Cardiac fibroblast (primary cell): ENCODE results near the gene GALM.
"Not testable (repeated sequence)": the region's sequence is repeated elsewhere in the genome, so short reads cannot be mapped to it uniquely, and the experiment has no call there.

Source experiments
- DNase-seq, 2 donors: peaks; one replicate each; pipeline versions ENCODE4 v3.0.0 to v3.0.0-alpha.2; 2010; ENCODE audit warnings: low read depth in 2 of 2
- H3K4me3 ChIP-seq, 2 donors: replicated peaks in 1 of 2; 1 replicate in 1 of 2; 2 replicates in 1 of 2; pipeline ENCODE4 v1.5.1; 2011; ENCODE audit warnings: low read depth in 2 of 2, low read length in 2 of 2, mild to moderate bottlenecking in 2 of 2, moderate library complexity in 1 of 2
- TF ChIP-seq, protein P1 (sequence below): IDR thresholded peaks from one replicate; pipeline ENCODE4 v1.5.1; 2011; ENCODE audit warnings: low read depth, mild to moderate bottlenecking, low read length, inconsistent platforms

GALM gene

DNA sequence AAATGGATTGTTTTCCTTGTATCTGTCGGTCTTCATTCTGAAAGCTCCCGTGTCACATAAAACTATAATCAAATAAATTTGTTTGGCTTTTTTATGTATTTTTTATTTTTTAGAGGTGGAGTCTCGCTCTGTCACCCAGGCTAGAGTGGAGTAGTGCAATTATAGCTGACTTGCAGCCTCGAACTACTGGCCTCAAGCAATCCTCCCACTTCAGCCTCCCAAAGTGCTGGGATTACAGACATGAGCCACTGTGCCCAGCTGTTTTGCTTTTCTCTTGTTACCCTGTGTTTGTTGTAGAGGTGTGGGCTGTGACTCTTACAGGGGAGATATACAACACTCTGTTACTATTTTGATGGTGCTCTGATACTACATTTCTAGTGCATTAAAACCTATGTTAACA is 2.2 kb downstream of the GALM start:
- TF ChIP-seq, protein P1, sequence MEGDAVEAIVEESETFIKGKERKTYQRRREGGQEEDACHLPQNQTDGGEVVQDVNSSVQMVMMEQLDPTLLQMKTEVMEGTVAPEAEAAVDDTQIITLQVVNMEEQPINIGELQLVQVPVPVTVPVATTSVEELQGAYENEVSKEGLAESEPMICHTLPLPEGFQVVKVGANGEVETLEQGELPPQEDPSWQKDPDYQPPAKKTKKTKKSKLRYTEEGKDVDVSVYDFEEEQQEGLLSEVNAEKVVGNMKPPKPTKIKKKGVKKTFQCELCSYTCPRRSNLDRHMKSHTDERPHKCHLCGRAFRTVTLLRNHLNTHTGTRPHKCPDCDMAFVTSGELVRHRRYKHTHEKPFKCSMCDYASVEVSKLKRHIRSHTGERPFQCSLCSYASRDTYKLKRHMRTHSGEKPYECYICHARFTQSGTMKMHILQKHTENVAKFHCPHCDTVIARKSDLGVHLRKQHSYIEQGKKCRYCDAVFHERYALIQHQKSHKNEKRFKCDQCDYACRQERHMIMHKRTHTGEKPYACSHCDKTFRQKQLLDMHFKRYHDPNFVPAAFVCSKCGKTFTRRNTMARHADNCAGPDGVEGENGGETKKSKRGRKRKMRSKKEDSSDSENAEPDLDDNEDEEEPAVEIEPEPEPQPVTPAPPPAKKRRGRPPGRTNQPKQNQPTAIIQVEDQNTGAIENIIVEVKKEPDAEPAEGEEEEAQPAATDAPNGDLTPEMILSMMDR = no peak
- H3K4me3 ChIP-seq = no peak overlapping the region
- DNase-seq = no peak

DNA sequence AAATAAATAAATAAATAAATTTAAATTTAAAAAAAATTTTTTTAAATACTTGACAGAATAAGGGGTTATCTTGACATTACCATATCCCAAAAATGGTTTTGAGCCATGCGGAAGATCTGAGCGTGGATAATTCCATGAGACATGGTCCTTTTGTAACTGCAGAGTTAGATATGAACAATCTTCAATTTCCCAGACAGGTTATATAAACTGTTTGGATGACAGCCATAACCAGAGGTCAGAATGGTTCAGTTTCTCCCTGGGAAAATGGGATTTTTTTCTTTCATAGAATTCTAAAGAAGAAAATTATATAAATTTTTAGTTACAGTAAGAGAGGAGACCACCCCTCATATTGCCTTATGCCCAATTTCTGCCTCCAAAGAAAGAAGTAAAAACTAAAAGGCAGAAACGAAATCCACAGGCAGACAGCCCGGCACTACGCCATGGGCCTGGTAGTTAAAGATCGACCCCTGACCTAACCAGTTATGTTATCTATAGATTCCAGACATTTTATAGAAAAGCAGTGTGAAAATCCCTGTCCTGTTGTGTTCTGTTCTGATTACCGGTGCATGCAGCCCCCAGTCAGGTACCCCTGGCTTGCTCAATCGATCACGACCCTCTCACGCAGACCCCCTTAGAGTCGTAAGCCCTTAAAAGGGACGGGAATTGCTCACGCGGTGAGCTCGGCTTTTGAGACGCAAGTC is 3.0 kb downstream of the GALM start:
- TF ChIP-seq, protein P1 = no peak
- H3K4me3 ChIP-seq = no peak overlapping the region
- DNase-seq = no peak

- no peak for DNase-seq
- TF ChIP-seq, protein P1 = no peak
- no peak overlapping the region for H3K4me3 ChIP-seq
These were observed 5.4 kb downstream of the GALM start for GRCh38 chr2:38671303-38671702.

DNA sequence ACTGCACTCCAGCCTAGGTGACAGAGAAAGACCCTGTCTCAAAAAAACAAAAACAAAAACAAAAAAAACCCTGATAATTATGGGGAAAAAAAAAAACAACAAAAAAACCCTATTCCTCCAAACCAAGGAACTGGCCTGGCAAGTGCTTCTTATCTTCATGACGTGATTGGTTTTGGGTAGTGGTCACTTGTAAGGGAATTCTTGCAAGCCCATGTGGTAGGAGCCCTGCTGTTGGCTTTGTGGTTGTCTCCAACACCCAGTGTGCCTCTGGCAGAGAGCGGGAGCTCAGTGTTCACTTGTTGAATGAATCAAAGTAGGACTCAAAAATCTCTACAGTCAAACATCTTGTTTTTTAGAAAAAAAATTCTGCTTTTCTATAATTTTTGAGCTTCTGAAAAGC is 6.0 kb downstream of the GALM start:
- no peak overlapping the region for H3K4me3 ChIP-seq
- TF ChIP-seq, protein P1 = no peak
- no peak for DNase-seq

GRCh38 chr2:38672445-38673391 is 6.8 kb downstream of the GALM start:
- TF ChIP-seq, protein P1 = no peak
- H3K4me3 ChIP-seq = no peak overlapping the region
- DNase-seq = no peak

- H3K4me3 ChIP-seq = no peak overlapping the region
- TF ChIP-seq, protein P1 = no peak
- DNase-seq = no peak
These were observed 10.8 kb downstream of the GALM start for GRCh38 chr2:38676681-38677080.

DNA sequence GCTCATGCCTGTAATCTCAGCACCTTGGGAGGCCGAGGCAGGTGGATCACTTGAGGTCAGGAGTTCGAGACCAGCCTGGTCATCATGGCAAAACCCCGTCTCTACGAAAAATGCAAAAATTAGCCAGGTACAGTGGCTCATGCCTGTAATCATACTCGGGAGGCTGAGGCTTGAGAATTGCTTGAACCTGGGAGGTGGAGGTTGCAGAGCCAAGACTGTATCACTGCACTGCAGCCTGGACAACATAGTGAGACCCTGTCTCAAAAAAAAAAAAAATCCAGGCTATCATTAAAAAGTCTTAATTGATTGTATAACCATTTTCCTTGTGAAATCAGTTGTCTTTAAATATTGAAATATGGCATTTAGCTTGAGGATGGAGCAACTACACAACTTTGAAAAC is 15.0 kb downstream of the GALM start:
- not testable (repeated sequence) for H3K4me3 ChIP-seq, DNase-seq
